ENCODE results near the gene ANKFN1. TPM values are rescaled to one million over a fixed set of nuclear protein-coding genes. Genes with fewer than 3 reads are reported as not detected.

ANKFN1 gene
- total RNA-seq, 1 donor from 2014 or later = not detected

- Mint-ChIP-seq H3K27ac (ENCODE audit: unreplicated experiment) (no peak overlapping the region), H3K4me1 (ENCODE audit: low read depth, unreplicated experiment) (no peaks in the 10 kb centered on the region), H3K4me3 (ENCODE audit: unreplicated experiment) (no peak overlapping the region), H3K9me3 (ENCODE audit: unreplicated experiment) (no peaks in the 10 kb centered on the region), H3K36me3 (ENCODE audit: low read depth, unreplicated experiment) (no peaks in the 10 kb centered on the region), H3K27me3 (ENCODE audit: low read depth, unreplicated experiment) (peaks cover 5% of the 10 kb centered on the region)
- Histone ChIP-seq H2AFZ (ENCODE audit: low read depth, low read length) (no peak overlapping the region), H3K9me3 (ENCODE audit: insufficient read depth, low read depth, low read length) (no peaks in the 10 kb centered on the region), H3K4me3 (ENCODE audit: insufficient read depth, low read depth, low read length) (no peak overlapping the region), H4K20me1 (ENCODE audit: insufficient read depth, low read length) (no peaks in the 10 kb centered on the region), H3K79me2 (ENCODE audit: insufficient read depth, low read length) (no peaks in the 10 kb centered on the region), H3K27me3 (ENCODE audit: insufficient read depth, low read length) (no peaks in the 10 kb centered on the region), H3K4me1 (ENCODE audit: insufficient read depth, low read length) (no peaks in the 10 kb centered on the region), H3K36me3 (ENCODE audit: insufficient read depth, low read length) (no peaks in the 10 kb centered on the region), H3K4me2 (ENCODE audit: low read length) (no peak overlapping the region), H3K9ac (ENCODE audit: low read length) (no peak overlapping the region), H3K27ac (ENCODE audit: low read depth, low read length) (no peak overlapping the region)
- TF ChIP-seq EZH2 (IDR thresholded peaks at IDR 0.05; ENCODE audit: insufficient read depth, low read length) (no peak), CTCF (IDR thresholded peaks at IDR 0.05; ENCODE audit: insufficient read depth, low read depth, low read length) (no peak)
- DNase-seq (ENCODE audit: low read depth) (no peak), FAIRE-seq (no peak)
These were observed 357.5 kb downstream of the ANKFN1 start for GRCh38 chr17:56510554-56511342.

GRCh38 chr17:56514264-56514663 is 361.0 kb downstream of the ANKFN1 start:
- Histone ChIP-seq H3K4me3 (ENCODE audit: insufficient read depth, low read depth, low read length) (no peak overlapping the region), H3K9me3 (ENCODE audit: insufficient read depth, low read depth, low read length) (no peaks in the 10 kb centered on the region), H3K27ac (ENCODE audit: low read depth, low read length) (no peak overlapping the region), H3K27me3 (ENCODE audit: insufficient read depth, low read length) (no peaks in the 10 kb centered on the region), H4K20me1 (ENCODE audit: insufficient read depth, low read length) (no peaks in the 10 kb centered on the region), H3K4me1 (ENCODE audit: insufficient read depth, low read length) (no peaks in the 10 kb centered on the region), H3K4me2 (ENCODE audit: low read length) (no peak overlapping the region), H3K79me2 (ENCODE audit: insufficient read depth, low read length) (no peaks in the 10 kb centered on the region), H3K9ac (ENCODE audit: low read length) (no peak overlapping the region), H3K36me3 (ENCODE audit: insufficient read depth, low read length) (no peaks in the 10 kb centered on the region), H2AFZ (ENCODE audit: low read depth, low read length) (no peak overlapping the region)
- no peak for TF ChIP-seq CTCF (IDR thresholded peaks at IDR 0.05; ENCODE audit: insufficient read depth, low read depth, low read length)
- no peak for TF ChIP-seq EZH2 (IDR thresholded peaks at IDR 0.05; ENCODE audit: insufficient read depth, low read length)
- no peak for DNase-seq (ENCODE audit: low read depth)
- Mint-ChIP-seq H3K4me3 (ENCODE audit: unreplicated experiment) (no peak overlapping the region), H3K36me3 (ENCODE audit: low read depth, unreplicated experiment) (no peaks in the 10 kb centered on the region), H3K4me1 (ENCODE audit: low read depth, unreplicated experiment) (no peaks in the 10 kb centered on the region), H3K9me3 (ENCODE audit: unreplicated experiment) (no peaks in the 10 kb centered on the region), H3K27ac (ENCODE audit: unreplicated experiment) (no peak overlapping the region), H3K27me3 (ENCODE audit: low read depth, unreplicated experiment) (peaks cover 8% of the 10 kb centered on the region)
- FAIRE-seq = no peak

- Mint-ChIP-seq H3K27ac (ENCODE audit: unreplicated experiment) (no peak overlapping the region), H3K4me1 (ENCODE audit: low read depth, unreplicated experiment) (no peaks in the 10 kb centered on the region), H3K36me3 (ENCODE audit: low read depth, unreplicated experiment) (no peaks in the 10 kb centered on the region), H3K27me3 (ENCODE audit: low read depth, unreplicated experiment) (peaks cover 8% of the 10 kb centered on the region), H3K4me3 (ENCODE audit: unreplicated experiment) (no peak overlapping the region), H3K9me3 (ENCODE audit: unreplicated experiment) (no peaks in the 10 kb centered on the region)
- no peak for DNase-seq (ENCODE audit: low read depth)
- H3K27me3 ChIP-seq (ENCODE audit: insufficient read depth, low read length) = no peaks in the 10 kb centered on the region
- no peak overlapping the region for H2AFZ ChIP-seq (ENCODE audit: low read depth, low read length)
- no peaks in the 10 kb centered on the region for H3K36me3 ChIP-seq (ENCODE audit: insufficient read depth, low read length)
- no peak overlapping the region for H3K27ac ChIP-seq (ENCODE audit: low read depth, low read length)
- H3K4me2 ChIP-seq (ENCODE audit: low read length) = no peak overlapping the region
- FAIRE-seq = no peak
- H4K20me1 ChIP-seq (ENCODE audit: insufficient read depth, low read length) = no peaks in the 10 kb centered on the region
- no peak for TF ChIP-seq CTCF (IDR thresholded peaks at IDR 0.05; ENCODE audit: insufficient read depth, low read depth, low read length)
- no peak for TF ChIP-seq EZH2 (IDR thresholded peaks at IDR 0.05; ENCODE audit: insufficient read depth, low read length)
- no peak overlapping the region for H3K9ac ChIP-seq (ENCODE audit: low read length)
- H3K9me3 ChIP-seq (ENCODE audit: insufficient read depth, low read depth, low read length) = no peaks in the 10 kb centered on the region
- no peaks in the 10 kb centered on the region for H3K79me2 ChIP-seq (ENCODE audit: insufficient read depth, low read length)
- no peak overlapping the region for H3K4me3 ChIP-seq (ENCODE audit: insufficient read depth, low read depth, low read length)
- no peaks in the 10 kb centered on the region for H3K4me1 ChIP-seq (ENCODE audit: insufficient read depth, low read length)
These were observed 361.6 kb downstream of the ANKFN1 start for GRCh38 chr17:56514899-56515298.
